NCI-H526 treated with DMSO at 0.1 percent for 48 hours (cell line): Measurements from ENCODE around the gene RPL21.
"Not testable (repeated sequence)": the region's sequence is repeated elsewhere in the genome, so short reads cannot be mapped to it uniquely, and the experiment has no call there.

Experiments
- DNase-seq: peaks from one replicate; lab custom pipeline; 2025; lab: John Stamatoyannopoulos, UW

The RPL21 gene

DNA sequence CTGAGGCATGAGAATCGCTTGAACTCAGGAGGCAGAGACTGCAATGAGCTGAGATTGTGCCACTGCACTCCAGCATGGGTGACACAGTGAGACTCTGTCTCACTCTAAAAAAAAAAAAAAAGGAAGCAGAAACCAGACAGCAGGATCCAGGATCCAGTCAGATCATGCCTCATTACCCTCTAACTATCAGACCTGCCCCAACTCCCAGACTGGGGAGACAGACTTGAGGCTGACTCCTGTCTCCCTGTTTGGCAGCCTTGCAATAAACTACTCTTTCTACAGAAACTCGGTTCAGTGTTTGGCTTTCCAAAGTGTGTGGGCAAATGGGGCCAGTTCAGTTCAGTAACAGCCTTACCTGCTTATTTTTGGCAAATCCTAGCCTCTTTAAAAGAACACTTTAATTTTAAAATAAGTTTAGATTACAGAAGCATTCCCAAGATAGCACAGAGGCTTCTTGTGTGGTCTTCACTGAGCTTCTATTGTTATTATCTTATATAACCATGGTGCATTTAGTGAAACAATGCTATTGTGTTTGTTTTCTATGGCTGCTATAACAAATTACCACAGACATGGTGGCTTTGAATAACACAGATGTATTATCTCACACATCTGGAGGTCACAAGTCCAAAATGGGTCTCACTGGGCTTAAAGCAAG is 37.8 kb downstream of the RPL21 start:
- DNase-seq: no peak

GRCh38 chr13:27290715-27291114 is 39.4 kb downstream of the RPL21 start:
- no peak for DNase-seq

GRCh38 chr13:27291967-27292366 is 40.6 kb downstream of the RPL21 start:
- not testable (repeated sequence) for DNase-seq

DNA sequence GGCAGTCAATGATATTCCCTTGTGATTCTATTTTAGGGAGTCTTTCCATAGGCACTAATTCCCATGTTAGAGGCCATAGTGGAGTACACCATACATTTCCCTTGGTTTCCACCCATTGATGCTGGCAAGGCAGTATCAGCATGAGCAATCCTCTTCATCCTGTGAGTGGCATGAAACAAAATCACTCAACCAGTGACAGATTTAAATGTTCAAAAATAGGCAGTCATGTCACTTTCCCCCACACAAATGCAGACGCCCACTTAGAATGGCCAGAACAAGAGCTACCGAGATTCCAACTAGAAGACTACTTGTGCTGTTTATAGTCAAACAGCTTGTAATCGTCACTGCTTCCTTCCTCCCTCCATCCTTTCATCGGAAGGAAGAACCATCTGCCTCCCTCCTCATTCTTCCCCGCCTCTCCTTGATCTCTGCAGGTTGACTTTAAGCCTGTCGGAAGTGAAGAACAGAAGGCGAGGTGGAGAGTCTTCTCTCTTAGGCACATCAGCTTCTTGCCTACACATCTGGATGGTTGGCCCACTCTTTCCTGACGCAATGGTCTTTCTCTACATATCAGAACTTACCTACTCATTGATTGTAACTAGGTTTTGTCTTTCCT is 41.8 kb downstream of the RPL21 start:
- no peak for DNase-seq

GRCh38 chr13:27293873-27294515 is 42.6 kb downstream of the RPL21 start:
- no peak for DNase-seq

DNA sequence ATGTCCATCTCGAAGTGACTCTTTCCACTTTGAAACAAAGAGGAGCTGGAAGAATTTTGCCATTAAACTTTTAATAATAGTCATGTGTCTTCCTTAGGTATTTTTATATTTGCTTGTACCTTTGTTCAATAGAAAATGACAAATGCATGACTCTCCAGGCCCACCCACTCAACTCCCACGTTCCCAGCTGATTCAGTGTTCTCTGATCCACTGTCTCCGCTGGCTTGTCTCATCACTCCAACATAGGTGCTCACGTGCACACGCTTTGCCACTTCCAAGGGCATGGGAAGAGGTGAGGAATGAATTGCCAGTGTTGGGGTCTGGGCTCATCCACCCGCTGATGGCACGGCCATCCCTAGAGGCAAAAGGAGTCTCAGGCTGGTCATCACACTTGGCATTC is 43.7 kb downstream of the RPL21 start:
- no peak for DNase-seq

DNA sequence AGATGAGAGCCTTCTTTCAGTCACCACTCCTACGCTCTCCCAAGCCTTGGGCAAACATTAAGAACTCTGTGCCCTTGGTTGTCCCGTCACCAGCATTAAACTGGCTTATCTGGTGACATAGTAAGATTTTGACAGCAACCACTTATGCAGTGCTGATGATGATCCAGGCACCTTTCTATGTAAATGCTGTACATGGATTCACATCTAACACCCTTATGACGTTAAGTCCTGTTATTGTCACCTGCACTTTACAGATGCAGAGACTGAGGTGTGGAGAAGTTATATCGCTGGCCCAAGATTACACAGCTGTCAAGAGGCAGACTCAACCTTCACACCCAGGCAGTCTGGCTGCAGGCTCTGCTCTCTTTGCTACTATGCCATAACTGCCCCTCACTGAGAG is 44.3 kb downstream of the RPL21 start:
- no peak for DNase-seq

DNA sequence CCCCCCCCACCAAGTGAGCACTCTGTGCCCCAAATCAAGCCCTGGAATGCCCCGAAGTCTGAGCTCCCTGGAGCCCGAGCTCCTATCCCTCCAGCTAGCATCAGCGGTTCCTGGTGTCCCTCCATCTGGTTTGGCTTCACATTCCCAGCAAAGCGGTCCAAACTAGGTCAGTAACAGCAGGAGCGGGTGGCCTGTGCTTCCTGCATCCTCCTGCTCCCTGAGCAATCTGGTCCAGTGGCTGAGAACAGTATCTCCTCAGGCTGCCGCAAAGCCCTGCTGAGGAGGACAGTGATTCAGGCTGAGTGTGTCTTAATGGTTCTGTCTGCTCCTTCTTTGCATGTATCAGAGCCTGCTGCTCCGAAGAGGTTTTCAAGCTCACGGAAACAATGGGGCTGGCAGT is 45.1 kb downstream of the RPL21 start:
- DNase-seq: no peak

GRCh38 chr13:27298849-27299248 is 47.5 kb downstream of the RPL21 start:
- DNase-seq: no peak

DNA sequence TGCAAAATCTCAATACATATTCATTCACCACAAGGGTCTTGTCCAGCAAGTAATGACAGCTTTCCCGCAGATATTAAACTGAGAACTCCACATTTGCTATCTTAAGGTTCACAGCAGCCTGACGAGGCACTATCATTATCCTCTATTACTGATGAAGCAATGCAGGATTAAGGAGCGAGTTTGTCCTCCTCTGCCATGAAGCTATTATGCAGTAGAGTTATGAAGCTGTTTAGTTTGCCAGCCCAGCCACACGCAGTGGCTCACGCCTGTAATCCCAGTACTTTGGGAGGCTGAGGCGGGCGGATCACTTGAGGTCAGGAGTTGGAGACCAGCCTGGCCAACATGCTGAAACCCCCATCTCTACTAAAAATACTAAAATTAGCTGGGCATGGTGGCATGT is 49.0 kb downstream of the RPL21 start:
- DNase-seq: not testable (repeated sequence)

- DNase-seq: no peak
These were observed 49.7 kb downstream of the RPL21 start for GRCh38 chr13:27300941-27301586.

DNA sequence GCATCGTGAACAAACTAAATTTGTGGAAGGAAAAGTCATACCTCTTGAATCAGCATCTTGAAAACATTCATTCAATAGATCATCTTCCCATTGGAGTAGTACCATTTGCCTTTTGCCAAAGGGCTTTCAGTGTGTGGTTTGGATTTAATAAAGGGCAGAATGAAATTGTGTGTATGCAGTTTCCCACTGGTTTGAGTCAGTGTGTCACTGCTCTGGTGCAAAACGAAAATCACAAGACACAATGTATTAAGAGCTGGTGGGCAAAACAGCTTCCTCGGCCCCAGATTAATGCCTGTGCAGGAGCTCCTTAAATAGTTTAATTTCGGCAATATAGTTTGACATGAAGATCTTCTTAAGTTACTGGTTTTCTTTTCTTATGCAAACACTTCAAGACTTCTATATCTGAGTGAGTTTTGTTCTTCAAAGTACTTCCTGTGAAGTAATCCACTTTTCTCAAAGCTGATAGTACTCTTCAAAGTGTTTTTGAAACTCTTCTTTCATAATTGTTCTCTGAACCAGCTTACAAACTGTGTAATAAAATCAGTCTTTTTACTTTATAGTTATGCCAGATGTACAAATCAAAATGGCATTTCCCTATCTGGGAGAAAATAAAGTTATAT is 51.4 kb downstream of the RPL21 start:
- DNase-seq: no peak

- no peak for DNase-seq
These were observed 52.7 kb downstream of the RPL21 start for GRCh38 chr13:27304099-27304498.

DNA sequence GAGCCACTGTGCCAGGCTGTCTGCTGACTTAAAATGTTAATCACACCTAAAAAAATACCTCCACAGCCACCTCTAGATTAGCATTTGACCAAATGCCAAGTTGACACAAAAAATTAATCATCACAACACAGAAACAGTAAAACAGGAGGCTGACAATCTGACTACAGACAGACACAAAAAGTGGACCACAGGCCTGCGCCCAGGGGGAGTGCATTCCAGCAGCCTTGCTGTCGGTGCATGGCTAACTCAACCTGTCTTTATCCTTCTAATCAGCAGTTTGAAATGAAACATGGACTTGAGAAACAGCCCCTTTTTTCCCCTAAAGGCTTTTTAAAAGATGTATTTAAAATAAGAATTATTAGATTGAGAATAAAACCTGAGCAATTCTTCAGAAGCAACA is 53.3 kb downstream of the RPL21 start:
- DNase-seq: no peak
